GM12874 (cell line): ENCODE data around the gene KIRREL3.

Source experiments
- TF ChIP-seq, protein P1 (sequence below): IDR thresholded peaks from 2 replicates; pipeline ENCODE4 v1.5.1; 2011; ENCODE audit warnings: low read depth, mild to moderate bottlenecking, control low read depth, low read length, moderate library complexity; ENCODE audit not compliant: insufficient read depth

KIRREL3 gene

GRCh38 chr11:126700768-126701519 lies 299.6 kb downstream of the KIRREL3 start:
- TF ChIP-seq, protein P1, sequence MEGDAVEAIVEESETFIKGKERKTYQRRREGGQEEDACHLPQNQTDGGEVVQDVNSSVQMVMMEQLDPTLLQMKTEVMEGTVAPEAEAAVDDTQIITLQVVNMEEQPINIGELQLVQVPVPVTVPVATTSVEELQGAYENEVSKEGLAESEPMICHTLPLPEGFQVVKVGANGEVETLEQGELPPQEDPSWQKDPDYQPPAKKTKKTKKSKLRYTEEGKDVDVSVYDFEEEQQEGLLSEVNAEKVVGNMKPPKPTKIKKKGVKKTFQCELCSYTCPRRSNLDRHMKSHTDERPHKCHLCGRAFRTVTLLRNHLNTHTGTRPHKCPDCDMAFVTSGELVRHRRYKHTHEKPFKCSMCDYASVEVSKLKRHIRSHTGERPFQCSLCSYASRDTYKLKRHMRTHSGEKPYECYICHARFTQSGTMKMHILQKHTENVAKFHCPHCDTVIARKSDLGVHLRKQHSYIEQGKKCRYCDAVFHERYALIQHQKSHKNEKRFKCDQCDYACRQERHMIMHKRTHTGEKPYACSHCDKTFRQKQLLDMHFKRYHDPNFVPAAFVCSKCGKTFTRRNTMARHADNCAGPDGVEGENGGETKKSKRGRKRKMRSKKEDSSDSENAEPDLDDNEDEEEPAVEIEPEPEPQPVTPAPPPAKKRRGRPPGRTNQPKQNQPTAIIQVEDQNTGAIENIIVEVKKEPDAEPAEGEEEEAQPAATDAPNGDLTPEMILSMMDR: no peak

GRCh38 chr11:126698576-126698975 lies 302.0 kb downstream of the KIRREL3 start:
- TF ChIP-seq, protein P1: no peak

- TF ChIP-seq, protein P1: no peak
Observed at GRCh38 chr11:126697936-126698335, 302.6 kb downstream of the KIRREL3 start.

- TF ChIP-seq, protein P1: no peak
Observed at GRCh38 chr11:126696982-126697381, 303.6 kb downstream of the KIRREL3 start.

DNA sequence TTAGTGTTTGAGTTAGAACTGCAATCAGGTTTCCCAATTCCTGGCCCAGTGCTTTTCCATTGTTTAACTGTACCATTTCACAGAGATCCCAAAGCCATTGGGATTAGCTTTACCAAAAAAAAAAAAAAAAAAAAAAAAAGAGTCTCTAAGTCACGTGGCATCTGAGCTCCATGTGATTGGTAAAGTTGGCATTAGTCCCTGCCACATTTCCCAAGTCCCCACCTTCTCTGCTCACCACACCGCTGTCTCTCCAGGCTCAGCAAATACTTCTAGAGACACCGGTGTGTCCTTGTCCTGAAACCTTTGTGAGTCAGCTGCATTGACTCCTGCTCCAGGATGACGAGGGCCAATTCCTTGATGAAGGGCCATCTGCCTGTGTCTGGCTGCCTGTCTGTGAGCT lies 305.3 kb downstream of the KIRREL3 start:
- TF ChIP-seq, protein P1: no peak

- TF ChIP-seq, protein P1: no peak
Observed at GRCh38 chr11:126694065-126694625, 306.4 kb downstream of the KIRREL3 start.

DNA sequence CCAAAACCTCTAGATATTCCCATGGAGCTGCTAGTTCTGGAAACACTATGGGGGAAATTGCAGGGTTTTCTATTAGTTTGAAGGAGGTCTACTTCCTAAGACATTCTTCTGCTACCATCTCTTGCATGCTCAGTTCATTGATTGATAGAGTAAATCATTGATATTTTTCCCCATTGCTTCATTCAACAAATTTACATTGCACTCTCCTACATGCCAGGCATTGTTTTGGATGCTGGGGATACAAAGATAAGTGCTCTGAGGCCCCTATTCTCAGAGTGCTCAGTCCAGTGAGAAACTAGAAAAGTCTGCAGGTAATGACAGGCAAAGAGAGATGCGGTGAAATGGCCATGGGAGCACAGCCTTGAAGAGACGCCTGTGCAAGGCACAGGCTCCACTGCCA lies 313.1 kb downstream of the KIRREL3 start:
- TF ChIP-seq, protein P1: no peak
